Esophagus squamous epithelium (tissue), 4 donors: Measurements from ENCODE around the gene ATP2B2.

Experiments
- CTCF ChIP-seq, 6 experiments: fragments of 450-650 bp in 4 of 6; fragments of 200-600 bp in 2 of 6; sonication (generic) in 2 of 6; IDR thresholded peaks; one replicate each; pipeline ENCODE4 v1.5.1; 2016 to 2019; ENCODE audit warnings: antibody characterized with exemption in 6 of 6, mild to moderate bottlenecking in 4 of 6, moderate library complexity in 4 of 6
- POLR2A ChIP-seq, 4 donors: fragments of 450-650 bp; IDR thresholded peaks; one replicate each; pipeline ENCODE4 v1.6.1; 2017; ENCODE audit warnings: antibody characterized with exemption in 4 of 4, mild to moderate bottlenecking in 4 of 4, moderate library complexity in 3 of 4

- TF ChIP-seq POLR2A (IDR thresholded peaks at IDR 0.05) (no peak), CTCF (IDR thresholded peaks at IDR 0.05) (no peak)
Measured at GRCh38 chr3:10367506-10367905, 137.9 kb downstream of the ATP2B2 start.
